Kidney epithelial cell (primary cell): ENCODE data around the gene CTBP1. TPM values are rescaled to one million over a fixed set of nuclear protein-coding genes. Genes with fewer than 3 reads are reported as not detected.

Experiments used
- DNase-seq: peaks from one replicate; pipeline ENCODE4 v3.0.0-alpha.2; 2010; ENCODE audit warnings: low read depth
- H3K27me3 ChIP-seq: 2 replicates; pipeline ENCODE4 v1.6.0; 2011; ENCODE audit warnings: low read length; ENCODE audit not compliant: control insufficient read depth, insufficient read depth
- H3K36me3 ChIP-seq: 2 replicates; pipeline ENCODE4 v1.5.1; 2011; ENCODE audit warnings: low read length; ENCODE audit not compliant: control insufficient read depth, insufficient read depth
- H3K4me3 ChIP-seq: 2 replicates; pipeline ENCODE4 v1.5.1; 2011; ENCODE audit warnings: low read depth, mild to moderate bottlenecking, control low read depth, low read length
- CTCF ChIP-seq: IDR thresholded peaks from 2 replicates; pipeline ENCODE4 v1.5.1; 2011; ENCODE audit warnings: mild to moderate bottlenecking, moderate library complexity, low read length, control low read depth, inconsistent platforms; ENCODE audit not compliant: insufficient read depth, poor library complexity, severe bottlenecking
- total RNA-seq: library from RNA; depleted of rRNA; stranded (reverse); fragments of >200 nt; gene quantifications from 2 replicates; pipeline ENCODE4 v1.2.3, GENCODE V29; 2015

CTBP1 gene
- total RNA-seq, 1 donor from 2014 or later = 170 TPM

- Histone ChIP-seq H3K36me3 (peaks cover 5% of the 10 kb centered on the region), H3K27me3 (no peaks in the 10 kb centered on the region), H3K4me3 (no peak overlapping the region)
- TF ChIP-seq CTCF = no peak
- DNase-seq = no peak
Observed at GRCh38 chr4:1226598-1226997, 22.3 kb downstream of the CTBP1 start.

GRCh38 chr4:1226144-1226481 lies 22.8 kb downstream of the CTBP1 start:
- H3K27me3 ChIP-seq = no peaks in the 10 kb centered on the region
- DNase-seq = no peak
- TF ChIP-seq CTCF = no peak
- peaks cover 5% of the 10 kb centered on the region for H3K36me3 ChIP-seq
- H3K4me3 ChIP-seq = no peak overlapping the region

GRCh38 chr4:1225272-1226143 lies 23.4 kb downstream of the CTBP1 start:
- Histone ChIP-seq H3K27me3 (no peaks in the 10 kb centered on the region), H3K4me3 (no peak overlapping the region), H3K36me3 (peaks cover 5% of the 10 kb centered on the region)
- TF ChIP-seq CTCF = no peak
- DNase-seq = no peak

GRCh38 chr4:1223841-1224809 lies 24.8 kb downstream of the CTBP1 start:
- DNase-seq = no peak
- Histone ChIP-seq H3K36me3 (peaks cover 4% of the 10 kb centered on the region), H3K4me3 (no peak overlapping the region), H3K27me3 (no peaks in the 10 kb centered on the region)
- no peak for TF ChIP-seq CTCF

GRCh38 chr4:1222938-1223690 lies 25.8 kb downstream of the CTBP1 start:
- no peak for DNase-seq
- Histone ChIP-seq H3K27me3 (no peaks in the 10 kb centered on the region), H3K36me3 (peaks cover 4% of the 10 kb centered on the region), H3K4me3 (no peak overlapping the region)
- no peak for TF ChIP-seq CTCF
